ENCODE measurements around the gene DIPK2A.

DIPK2A gene

GRCh38 chr3:143971359-143972154 is at the start of gene DIPK2A:
TSS of gene DIPK2A (plus strand) at chr3:143971823. CDS start at chr3:143972333, 510 bp downstream.
- H3K9me3 Mint-ChIP-seq = no peaks in the 10 kb centered on the region
- no peaks in the 10 kb centered on the region for H3K36me3 Mint-ChIP-seq
- DNase-seq (peak; percentile 94), ATAC-seq (replicated peaks) (peak; percentile 66 to 70)
- H3K4me1 Mint-ChIP-seq = peaks cover 5 to 25% of the 10 kb centered on the region in 2 donors
- peak within 1 kb of the TSS; percentile 93 to 94 for H3K4me3 Mint-ChIP-seq
- H3K27me3 Mint-ChIP-seq = no peaks in the 10 kb centered on the region
- peak within 1 kb of the TSS; percentile 96 for H3K27ac Mint-ChIP-seq

- H3K27ac Mint-ChIP-seq = peak overlapping the region; percentile 84
- H3K27me3 Mint-ChIP-seq = no peaks in the 10 kb centered on the region
- ATAC-seq (replicated peaks) = peak; percentile 72 to 85
- H3K4me3 Mint-ChIP-seq = peak overlapping the region; percentile 77 to 78
- H3K4me1 Mint-ChIP-seq = peaks cover 45 to 77% of the 10 kb centered on the region in 2 donors
- H3K9me3 Mint-ChIP-seq = peaks cover 6 to 7% of the 10 kb centered on the region in 2 donors
- H3K36me3 Mint-ChIP-seq = peaks cover 0 to 2% of the 10 kb centered on the region in 2 donors
- DNase-seq = no peak
These were observed 46.9 kb upstream of the DIPK2A start for GRCh38 chr3:143924522-143925285.

GRCh38 chr3:143928056-143928455 is 43.6 kb upstream of the DIPK2A start:
- Mint-ChIP-seq H3K36me3 (peaks cover 0 to 2% of the 10 kb centered on the region in 2 donors), H3K27ac (no peak overlapping the region), H3K4me1 (peaks cover 28 to 54% of the 10 kb centered on the region in 2 donors), H3K27me3 (no peaks in the 10 kb centered on the region), H3K4me3 (no peak overlapping the region), H3K9me3 (peaks cover 2 to 3% of the 10 kb centered on the region in 2 donors)
- peak; percentile 52 to 71 for ATAC-seq (replicated peaks)
- no peak for DNase-seq

- H3K27me3 Mint-ChIP-seq = no peaks in the 10 kb centered on the region
- no peak for DNase-seq
- H3K9me3 Mint-ChIP-seq = peaks cover 2 to 3% of the 10 kb centered on the region in 2 donors
- H3K36me3 Mint-ChIP-seq = peaks cover 0 to 2% of the 10 kb centered on the region in 2 donors
- no peak for ATAC-seq (replicated peaks)
- H3K27ac Mint-ChIP-seq = no peak overlapping the region
- no peak overlapping the region for H3K4me3 Mint-ChIP-seq
- peaks cover 24 to 50% of the 10 kb centered on the region in 2 donors for H3K4me1 Mint-ChIP-seq
These were observed 42.9 kb upstream of the DIPK2A start for GRCh38 chr3:143928541-143929255.

- Mint-ChIP-seq H3K27ac (no peak overlapping the region), H3K9me3 (no peaks in the 10 kb centered on the region), H3K27me3 (peaks cover 4 to 9% of the 10 kb centered on the region in 2 donors), H3K4me1 (peaks cover 0 to 4% of the 10 kb centered on the region in 2 donors), H3K36me3 (no peaks in the 10 kb centered on the region), H3K4me3 (no peak overlapping the region)
- DNase-seq (no peak), ATAC-seq (replicated peaks) (no peak)
These were observed 36.8 kb upstream of the DIPK2A start for GRCh38 chr3:143934791-143935190.

GRCh38 chr3:143935678-143936077 is 35.9 kb upstream of the DIPK2A start:
- peaks cover 4 to 9% of the 10 kb centered on the region in 2 donors for H3K27me3 Mint-ChIP-seq
- ATAC-seq (replicated peaks) (no peak), DNase-seq (no peak)
- H3K4me3 Mint-ChIP-seq = no peak overlapping the region
- no peak overlapping the region for H3K27ac Mint-ChIP-seq
- H3K36me3 Mint-ChIP-seq = no peaks in the 10 kb centered on the region
- peaks cover 0 to 4% of the 10 kb centered on the region in 2 donors for H3K4me1 Mint-ChIP-seq
- H3K9me3 Mint-ChIP-seq = no peaks in the 10 kb centered on the region

- DNase-seq (no peak), ATAC-seq (replicated peaks) (no peak)
- Mint-ChIP-seq H3K36me3 (no peaks in the 10 kb centered on the region), H3K4me3 (no peak overlapping the region), H3K27me3 (no peaks in the 10 kb centered on the region), H3K9me3 (no peaks in the 10 kb centered on the region), H3K27ac (no peak overlapping the region), H3K4me1 (no peaks in the 10 kb centered on the region)
These were observed 20.8 kb upstream of the DIPK2A start for GRCh38 chr3:143950810-143951209.

- DNase-seq (peak; percentile 11), ATAC-seq (replicated peaks) (peak; percentile 52 to 54)
- H3K27ac Mint-ChIP-seq = no peak overlapping the region
- H3K9me3 Mint-ChIP-seq = no peaks in the 10 kb centered on the region
- no peak overlapping the region for H3K4me3 Mint-ChIP-seq
- H3K36me3 Mint-ChIP-seq = no peaks in the 10 kb centered on the region
- no peaks in the 10 kb centered on the region for H3K4me1 Mint-ChIP-seq
- no peaks in the 10 kb centered on the region for H3K27me3 Mint-ChIP-seq
These were observed 20.2 kb upstream of the DIPK2A start for GRCh38 chr3:143951351-143951971.

- DNase-seq (no peak), ATAC-seq (replicated peaks) (no peak)
- Mint-ChIP-seq H3K4me3 (no peak overlapping the region), H3K36me3 (no peaks in the 10 kb centered on the region), H3K27ac (no peak overlapping the region), H3K27me3 (no peaks in the 10 kb centered on the region), H3K9me3 (no peaks in the 10 kb centered on the region), H3K4me1 (no peaks in the 10 kb centered on the region)
These were observed 19.0 kb upstream of the DIPK2A start for GRCh38 chr3:143952569-143953072.

GRCh38 chr3:143955113-143955512 is 16.5 kb upstream of the DIPK2A start:
- Mint-ChIP-seq H3K36me3 (no peaks in the 10 kb centered on the region), H3K4me1 (no peaks in the 10 kb centered on the region), H3K4me3 (no peak overlapping the region), H3K9me3 (peaks cover 3 to 10% of the 10 kb centered on the region in 2 donors), H3K27me3 (no peaks in the 10 kb centered on the region), H3K27ac (no peak overlapping the region)
- ATAC-seq (replicated peaks) (no peak), DNase-seq (no peak)

- Mint-ChIP-seq H3K27ac (no peak overlapping the region), H3K4me3 (no peak overlapping the region), H3K27me3 (no peaks in the 10 kb centered on the region), H3K36me3 (no peaks in the 10 kb centered on the region), H3K9me3 (peaks cover 3 to 10% of the 10 kb centered on the region in 2 donors), H3K4me1 (no peaks in the 10 kb centered on the region)
- ATAC-seq (replicated peaks) (no peak), DNase-seq (no peak)
These were observed 14.8 kb upstream of the DIPK2A start for GRCh38 chr3:143956838-143957237.

- H3K4me1 Mint-ChIP-seq = no peaks in the 10 kb centered on the region
- no peak overlapping the region for H3K4me3 Mint-ChIP-seq
These were observed 14.2 kb upstream of the DIPK2A start for GRCh38 chr3:143957453-143957852.

GRCh38 chr3:143958966-143959365 is 12.7 kb upstream of the DIPK2A start:
- no peaks in the 10 kb centered on the region for H3K4me1 Mint-ChIP-seq
- ATAC-seq (replicated peaks) (no peak), DNase-seq (no peak)
- peaks cover 0 to 4% of the 10 kb centered on the region in 2 donors for H3K36me3 Mint-ChIP-seq
- H3K27me3 Mint-ChIP-seq = peaks cover 0 to 4% of the 10 kb centered on the region in 2 donors
- H3K27ac Mint-ChIP-seq = no peak overlapping the region
- no peak overlapping the region for H3K4me3 Mint-ChIP-seq
- peaks cover 3 to 15% of the 10 kb centered on the region in 2 donors for H3K9me3 Mint-ChIP-seq

More at GRCh38 chr3:143957453-143957852, 14.2 kb upstream of the DIPK2A start:
- no peak for ATAC-seq (replicated peaks)
- Mint-ChIP-seq H3K9me3 (peaks cover 3 to 10% of the 10 kb centered on the region in 2 donors), H3K27ac (no peak overlapping the region), H3K36me3 (no peaks in the 10 kb centered on the region), H3K27me3 (no peaks in the 10 kb centered on the region)
- DNase-seq = no peak
